NCI-H2081 (cell line): ENCODE data around the gene KRTAP10-11.

Experiments used
- DNase-seq, 2 experiments: peaks; one replicate each; lab custom pipeline; 2025; lab: John Stamatoyannopoulos, UW

KRTAP10-11 gene

GRCh38 chr21:44696572-44696971 is 50.4 kb downstream of the KRTAP10-11 start:
- no peak for DNase-seq
